Measurements from ENCODE around the gene DLG2.
A peak's percentile ranks its signal among the peaks of the same experiment; 100 is the strongest.
"Not testable (repeated sequence)": the region's sequence is repeated elsewhere in the genome, so short reads cannot be mapped to it uniquely, and the experiment has no call there.

DLG2 gene

GRCh38 chr11:84308491-84308890 is 1318.7 kb downstream of the DLG2 start:
- not testable (repeated sequence) for DNase-seq

GRCh38 chr11:84300092-84300491 is 1327.1 kb downstream of the DLG2 start:
- DNase-seq, result no peak

- DNase-seq, result no peak
Measured at GRCh38 chr11:84297570-84297969, 1329.6 kb downstream of the DLG2 start.

GRCh38 chr11:84295815-84296214 is 1331.3 kb downstream of the DLG2 start:
- DNase-seq, result no peak

DNA sequence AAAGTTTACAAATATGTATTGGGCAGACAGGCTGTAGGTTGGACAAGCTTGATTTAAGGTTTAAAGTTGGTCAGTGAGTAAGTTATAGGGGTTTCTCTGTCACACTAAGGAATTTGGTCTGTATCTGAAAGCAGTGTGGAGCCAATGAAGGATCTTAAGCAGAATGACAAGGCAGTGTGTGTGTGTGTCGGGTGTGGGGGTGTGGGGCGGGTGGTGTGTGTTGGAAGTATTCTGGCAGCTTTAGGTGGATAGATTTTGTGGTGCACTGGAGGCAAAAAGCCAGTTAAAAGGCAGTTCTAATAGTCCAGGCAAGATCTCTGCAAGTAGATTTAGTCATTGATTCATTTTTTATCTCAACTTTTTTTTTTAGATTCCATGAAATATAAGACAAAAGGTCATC is 1334.2 kb downstream of the DLG2 start:
- DNase-seq, result no peak

- no peak for DNase-seq
Measured at GRCh38 chr11:84292006-84292405, 1335.1 kb downstream of the DLG2 start.

GRCh38 chr11:84290647-84291046 is 1336.5 kb downstream of the DLG2 start:
- no peak for DNase-seq

- DNase-seq, result no peak
Measured at GRCh38 chr11:84289381-84289906, 1337.7 kb downstream of the DLG2 start.

DNA sequence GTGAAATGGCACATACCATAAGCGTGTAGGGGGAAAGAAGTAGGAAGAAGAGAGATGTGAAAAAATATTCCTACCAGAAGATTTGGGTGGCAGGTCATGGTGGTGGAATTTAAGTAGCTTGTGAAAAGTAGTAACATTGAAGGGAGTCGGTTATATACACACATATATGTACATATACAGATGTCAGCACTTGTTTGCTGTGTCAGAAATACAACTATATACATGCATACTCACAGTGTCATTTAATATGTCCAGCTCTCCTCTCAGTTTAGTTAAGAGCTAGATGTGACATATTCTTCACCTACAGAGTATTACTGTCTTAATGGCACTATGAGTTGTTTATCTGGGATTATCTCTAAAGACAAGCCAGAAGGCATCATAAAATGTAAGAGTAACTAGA is 1353.6 kb downstream of the DLG2 start:
- DNase-seq, result no peak

GRCh38 chr11:84270466-84270865 is 1356.7 kb downstream of the DLG2 start:
- no peak for DNase-seq

GRCh38 chr11:84264066-84264465 is 1363.1 kb downstream of the DLG2 start:
- no peak for DNase-seq

DNA sequence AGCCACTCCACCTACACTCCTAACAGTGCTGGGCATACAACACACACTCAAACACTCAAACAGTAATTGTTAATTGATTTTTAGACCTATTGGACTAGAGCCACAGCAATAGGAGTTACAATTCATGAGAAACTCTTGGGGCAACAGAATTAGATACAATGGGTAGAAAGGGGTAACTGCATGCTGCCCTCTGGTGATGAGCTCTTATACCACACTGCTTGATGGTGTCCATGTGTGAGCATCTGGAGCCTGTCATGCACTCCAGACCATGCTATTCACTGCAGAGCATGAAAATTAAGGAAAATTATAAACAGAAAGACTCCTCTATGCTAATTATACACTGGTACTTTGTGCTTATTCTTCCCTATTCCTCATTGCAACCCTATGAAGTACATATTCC is 1365.4 kb downstream of the DLG2 start:
- DNase-seq, result no peak

DNA sequence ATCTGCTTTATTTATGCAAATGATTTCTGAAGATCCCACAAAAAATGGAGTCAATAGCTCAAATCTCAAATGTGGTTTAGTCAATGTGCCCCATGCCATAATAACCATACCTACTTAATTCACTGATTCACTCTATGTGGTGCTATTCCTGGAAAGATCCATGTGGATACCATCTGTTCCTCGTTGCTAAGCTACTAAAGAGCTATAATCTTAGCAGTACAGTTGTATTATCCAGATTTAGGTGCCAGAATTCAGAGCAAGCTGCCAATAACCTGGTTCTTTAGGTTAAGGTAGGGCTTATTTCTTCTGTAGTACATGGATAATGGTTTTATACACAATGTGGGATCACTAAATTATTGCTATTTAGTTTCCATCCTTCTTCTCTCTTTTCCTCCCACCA is 1366.3 kb downstream of the DLG2 start:
- DNase-seq, result peak; percentile 76

DNA sequence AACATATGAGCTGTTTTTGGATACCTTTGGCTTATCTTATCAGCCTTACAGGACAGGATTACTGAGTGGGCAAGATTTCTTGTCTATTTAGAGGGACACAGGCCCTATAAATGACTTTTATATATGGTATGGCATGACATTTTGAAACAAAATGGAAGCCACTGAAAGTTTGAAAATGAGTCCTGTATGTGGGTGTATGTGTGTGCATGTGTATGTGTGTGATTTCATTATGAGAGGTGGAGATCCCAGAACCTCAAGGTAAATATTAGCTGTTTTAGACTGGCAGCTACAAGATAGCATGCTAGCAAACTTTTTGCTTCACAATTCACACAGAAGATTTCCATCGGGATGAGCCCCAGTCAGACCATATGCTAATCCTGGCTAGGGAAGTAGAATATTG is 1370.5 kb downstream of the DLG2 start:
- no peak for DNase-seq

GRCh38 chr11:84255483-84255882 is 1371.7 kb downstream of the DLG2 start:
- no peak for DNase-seq

GRCh38 chr11:84250834-84251613 is 1376.1 kb downstream of the DLG2 start:
- DNase-seq, result no peak

GRCh38 chr11:84249344-84250135 is 1377.6 kb downstream of the DLG2 start:
- no peak for DNase-seq

DNA sequence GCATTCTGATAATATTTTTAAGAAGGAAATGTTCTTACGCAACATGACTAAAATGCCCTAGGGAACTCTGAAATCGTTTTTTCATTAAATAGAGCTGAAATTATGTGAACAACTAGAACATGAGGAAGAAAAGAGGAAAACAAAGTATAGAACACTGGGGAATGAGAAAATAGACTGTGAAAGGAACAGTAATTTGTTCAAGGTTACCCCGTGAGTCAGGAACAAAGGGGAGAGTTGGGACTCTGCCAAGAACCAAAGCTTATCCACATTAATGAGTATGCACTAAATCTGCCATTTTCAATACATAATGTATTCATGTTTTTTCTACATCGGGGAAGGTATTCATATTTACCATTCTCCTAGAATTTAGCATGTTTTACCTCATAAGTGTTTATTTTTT is 1379.2 kb downstream of the DLG2 start:
- no peak for DNase-seq

GRCh38 chr11:84247129-84247528 is 1380.0 kb downstream of the DLG2 start:
- no peak for DNase-seq

GRCh38 chr11:84243629-84244263 is 1383.4 kb downstream of the DLG2 start:
- DNase-seq, result no peak

GRCh38 chr11:84241343-84242131 is 1385.6 kb downstream of the DLG2 start:
- no peak for DNase-seq

DNA sequence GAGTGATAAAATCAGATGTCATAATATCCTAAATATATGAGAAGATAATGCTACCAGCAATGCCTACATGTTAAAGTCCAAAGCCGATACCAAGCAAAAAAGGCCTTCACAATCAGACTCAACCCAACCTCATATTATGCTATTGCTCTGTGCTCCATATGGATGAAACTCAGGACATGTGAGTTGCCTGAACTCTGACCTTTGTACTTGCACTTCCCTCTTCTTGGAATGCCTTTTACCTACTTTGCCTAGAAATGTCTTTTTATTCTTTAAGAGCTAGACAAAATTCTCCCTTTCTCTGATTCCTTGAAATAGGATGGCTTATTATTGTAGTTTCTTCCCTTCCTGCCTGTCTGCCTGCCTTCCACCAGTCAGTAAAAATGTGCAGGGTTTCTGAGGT is 1386.3 kb downstream of the DLG2 start:
- no peak for DNase-seq

DNA sequence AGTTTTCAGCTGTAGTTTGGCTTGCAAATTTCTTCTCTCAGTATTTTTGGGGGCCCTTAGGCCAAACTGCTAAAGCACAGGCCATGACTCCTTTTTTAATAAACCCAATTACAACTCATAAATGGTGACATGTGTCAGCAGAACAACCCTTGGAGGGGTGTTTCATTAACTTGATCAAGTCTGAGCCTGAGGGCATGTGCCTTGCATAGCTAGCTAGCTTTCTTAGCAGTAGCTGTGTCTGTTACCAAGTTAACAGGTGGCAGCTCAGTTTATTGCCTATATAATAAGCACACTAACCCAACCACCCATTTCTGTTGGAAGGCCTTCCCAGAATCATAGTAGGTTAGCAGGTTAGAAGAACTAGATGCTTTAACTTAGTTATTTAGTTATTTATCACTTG is 1390.7 kb downstream of the DLG2 start:
- DNase-seq, result no peak
